Liver (tissue), 3 donors: ENCODE measurements around the gene EIF3L.

Experiments
- EGR1 ChIP-seq, 2 donors: IDR thresholded peaks; 2 replicates each; pipeline ENCODE4 v1.6.1; 2016 to 2018; ENCODE audit warnings: antibody characterized with exemption in 2 of 2, low read depth in 2 of 2
- FOXA1 ChIP-seq: IDR thresholded peaks from 2 replicates; pipeline ENCODE4 v1.6.1; 2016; ENCODE audit warnings: antibody characterized with exemption
- GABPA ChIP-seq, 2 donors: IDR thresholded peaks in 1 of 2; conservative IDR thresholded peaks in 1 of 2; 2 replicates each; pipeline ENCODE4 v1.6.1; 2016; ENCODE audit warnings: antibody characterized with exemption in 2 of 2, mild to moderate bottlenecking in 1 of 2, moderate library complexity in 1 of 2
- JUND ChIP-seq, 2 donors: IDR thresholded peaks; 2 replicates each; pipeline ENCODE4 v1.6.1; 2016; ENCODE audit warnings: antibody characterized with exemption in 2 of 2
- MAX ChIP-seq: IDR thresholded peaks from 2 replicates; pipeline ENCODE4 v1.6.1; 2016; ENCODE audit warnings: antibody characterized with exemption
- RXRA ChIP-seq, 2 donors: IDR thresholded peaks; 2 replicates each; pipeline ENCODE4 v1.6.1; 2017 to 2018; ENCODE audit warnings: antibody characterized with exemption in 2 of 2, mild to moderate bottlenecking in 1 of 2
- SP1 ChIP-seq: IDR thresholded peaks from 2 replicates; pipeline ENCODE4 v1.6.1; 2018; ENCODE audit warnings: antibody characterized with exemption, mild to moderate bottlenecking
- TAF1 ChIP-seq: conservative IDR thresholded peaks from 2 replicates; pipeline ENCODE4 v1.6.1; 2016; ENCODE audit warnings: antibody characterized with exemption, mild to moderate bottlenecking
- YY1 ChIP-seq: IDR thresholded peaks from 2 replicates; pipeline ENCODE4 v1.6.1; 2016; ENCODE audit warnings: antibody characterized with exemption, mild to moderate bottlenecking
- ZBTB33 ChIP-seq: IDR thresholded peaks from 2 replicates; pipeline ENCODE4 v1.6.1; 2016; ENCODE audit warnings: antibody characterized with exemption
- TF ChIP-seq, protein P1 (sequence below): fragments of 150-350 bp; IDR thresholded peaks from 2 replicates; pipeline ENCODE4 v1.5.1; 2017; ENCODE audit warnings: improper control_type of control experiment, low read depth, low read length; ENCODE audit not compliant: missing input control
- TF ChIP-seq, protein P2 (sequence below): IDR thresholded peaks from 2 replicates; pipeline ENCODE4 v1.6.1; 2016; ENCODE audit warnings: antibody characterized with exemption, mild to moderate bottlenecking
- donor health status: healthy.
- donor health status: healthy.

DNA sequence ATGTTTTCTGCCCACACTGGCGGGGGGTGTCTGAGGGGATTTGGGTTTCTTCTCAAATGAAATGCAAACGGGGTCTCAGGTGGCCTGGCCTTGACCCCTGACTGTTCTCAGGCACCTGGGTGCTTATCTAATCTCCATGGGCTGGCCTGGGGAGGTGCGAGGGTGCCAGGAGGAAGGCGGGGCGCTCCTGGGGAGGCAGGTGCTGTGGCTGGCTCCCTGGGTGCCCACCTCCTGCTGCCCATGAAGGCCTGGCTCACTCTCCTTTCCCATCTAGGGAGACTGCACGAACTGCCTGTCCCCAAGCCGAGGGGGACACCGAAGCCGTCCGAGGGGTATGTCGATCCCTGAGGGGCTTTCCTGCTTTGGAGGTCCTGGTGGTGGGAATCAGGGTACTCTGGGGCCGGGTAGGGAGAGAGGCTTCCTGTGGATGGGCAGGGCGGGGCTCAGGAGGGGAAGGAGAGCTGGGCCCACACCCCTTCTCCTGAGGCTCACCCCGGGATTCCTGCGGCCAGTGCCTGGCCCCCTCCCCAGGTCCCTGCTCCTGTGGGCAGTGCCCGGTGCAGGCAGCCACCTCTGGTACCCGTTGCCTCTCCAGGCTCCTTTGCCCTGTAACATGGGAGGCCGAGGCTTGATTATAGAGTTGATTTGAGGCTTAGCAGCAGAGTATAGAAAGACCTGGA is 75.3 kb downstream of the EIF3L start:
- TF ChIP-seq, protein P1, sequence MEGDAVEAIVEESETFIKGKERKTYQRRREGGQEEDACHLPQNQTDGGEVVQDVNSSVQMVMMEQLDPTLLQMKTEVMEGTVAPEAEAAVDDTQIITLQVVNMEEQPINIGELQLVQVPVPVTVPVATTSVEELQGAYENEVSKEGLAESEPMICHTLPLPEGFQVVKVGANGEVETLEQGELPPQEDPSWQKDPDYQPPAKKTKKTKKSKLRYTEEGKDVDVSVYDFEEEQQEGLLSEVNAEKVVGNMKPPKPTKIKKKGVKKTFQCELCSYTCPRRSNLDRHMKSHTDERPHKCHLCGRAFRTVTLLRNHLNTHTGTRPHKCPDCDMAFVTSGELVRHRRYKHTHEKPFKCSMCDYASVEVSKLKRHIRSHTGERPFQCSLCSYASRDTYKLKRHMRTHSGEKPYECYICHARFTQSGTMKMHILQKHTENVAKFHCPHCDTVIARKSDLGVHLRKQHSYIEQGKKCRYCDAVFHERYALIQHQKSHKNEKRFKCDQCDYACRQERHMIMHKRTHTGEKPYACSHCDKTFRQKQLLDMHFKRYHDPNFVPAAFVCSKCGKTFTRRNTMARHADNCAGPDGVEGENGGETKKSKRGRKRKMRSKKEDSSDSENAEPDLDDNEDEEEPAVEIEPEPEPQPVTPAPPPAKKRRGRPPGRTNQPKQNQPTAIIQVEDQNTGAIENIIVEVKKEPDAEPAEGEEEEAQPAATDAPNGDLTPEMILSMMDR, result no peak
- TF ChIP-seq GABPA (IDR thresholded peaks at IDR 0.05 in 1 of 2, conservative IDR thresholded peaks at IDR 0.05 in 1 of 2), result no peak
- TF ChIP-seq EGR1 (IDR thresholded peaks at IDR 0.05; ENCODE audit: low read depth in 2 of 2), result no peak
- TF ChIP-seq JUND (IDR thresholded peaks at IDR 0.05), result no peak
- TF ChIP-seq FOXA1, result no peak
- no peak for TF ChIP-seq YY1
- TF ChIP-seq SP1, result no peak
- TF ChIP-seq ZBTB33, result no peak
- TF ChIP-seq, protein P2, sequence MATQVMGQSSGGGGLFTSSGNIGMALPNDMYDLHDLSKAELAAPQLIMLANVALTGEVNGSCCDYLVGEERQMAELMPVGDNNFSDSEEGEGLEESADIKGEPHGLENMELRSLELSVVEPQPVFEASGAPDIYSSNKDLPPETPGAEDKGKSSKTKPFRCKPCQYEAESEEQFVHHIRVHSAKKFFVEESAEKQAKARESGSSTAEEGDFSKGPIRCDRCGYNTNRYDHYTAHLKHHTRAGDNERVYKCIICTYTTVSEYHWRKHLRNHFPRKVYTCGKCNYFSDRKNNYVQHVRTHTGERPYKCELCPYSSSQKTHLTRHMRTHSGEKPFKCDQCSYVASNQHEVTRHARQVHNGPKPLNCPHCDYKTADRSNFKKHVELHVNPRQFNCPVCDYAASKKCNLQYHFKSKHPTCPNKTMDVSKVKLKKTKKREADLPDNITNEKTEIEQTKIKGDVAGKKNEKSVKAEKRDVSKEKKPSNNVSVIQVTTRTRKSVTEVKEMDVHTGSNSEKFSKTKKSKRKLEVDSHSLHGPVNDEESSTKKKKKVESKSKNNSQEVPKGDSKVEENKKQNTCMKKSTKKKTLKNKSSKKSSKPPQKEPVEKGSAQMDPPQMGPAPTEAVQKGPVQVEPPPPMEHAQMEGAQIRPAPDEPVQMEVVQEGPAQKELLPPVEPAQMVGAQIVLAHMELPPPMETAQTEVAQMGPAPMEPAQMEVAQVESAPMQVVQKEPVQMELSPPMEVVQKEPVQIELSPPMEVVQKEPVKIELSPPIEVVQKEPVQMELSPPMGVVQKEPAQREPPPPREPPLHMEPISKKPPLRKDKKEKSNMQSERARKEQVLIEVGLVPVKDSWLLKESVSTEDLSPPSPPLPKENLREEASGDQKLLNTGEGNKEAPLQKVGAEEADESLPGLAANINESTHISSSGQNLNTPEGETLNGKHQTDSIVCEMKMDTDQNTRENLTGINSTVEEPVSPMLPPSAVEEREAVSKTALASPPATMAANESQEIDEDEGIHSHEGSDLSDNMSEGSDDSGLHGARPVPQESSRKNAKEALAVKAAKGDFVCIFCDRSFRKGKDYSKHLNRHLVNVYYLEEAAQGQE, result no peak
- TF ChIP-seq TAF1, result no peak
- TF ChIP-seq RXRA (IDR thresholded peaks at IDR 0.05), result no peak
- TF ChIP-seq MAX, result no peak
